HL-60 (cell line): ENCODE data around the gene SPATA16.

Experiments used
- DNase-seq, 2 experiments: peaks; one replicate each; pipeline ENCODE4 v3.0.0-alpha.2; 2010 to 2020; ENCODE audit warnings: low read depth in 1 of 2, low spot score in 1 of 2
- H3K27ac ChIP-seq: fragments of 250-450 bp; sonication (Bioruptor Pico); replicated peaks from 2 replicates; pipeline ENCODE4 v1.5.1; 2020; ENCODE audit warnings: mild to moderate bottlenecking, moderate library complexity
- H3K27me3 ChIP-seq: fragments of 250-450 bp; sonication (Bioruptor Pico); 2 replicates; pipeline ENCODE4 v1.5.1; 2021; ENCODE audit warnings: mild to moderate bottlenecking, moderate library complexity; ENCODE audit not compliant: insufficient read depth, poor library complexity, severe bottlenecking
- H3K4me3 ChIP-seq: replicated peaks from 2 replicates; pipeline ENCODE4 v1.5.1; 2011; ENCODE audit warnings: mild to moderate bottlenecking, control low read depth, low read length; ENCODE audit not compliant: insufficient read depth
- CTCF ChIP-seq: IDR thresholded peaks from one replicate; pipeline ENCODE4 v1.5.1; 2011; ENCODE audit warnings: low read length, control low read depth, inconsistent platforms; ENCODE audit not compliant: insufficient read depth
- GABPA ChIP-seq: IDR thresholded peaks from 2 replicates; pipeline ENCODE4 v1.6.1; 2012; ENCODE audit warnings: low read depth
- POLR2AphosphoS5 ChIP-seq: IDR thresholded peaks from 2 replicates; pipeline ENCODE4 v1.6.1; 2012; ENCODE audit warnings: low read depth
- REST ChIP-seq: IDR thresholded peaks from 2 replicates; pipeline ENCODE4 v1.6.1; 2012; ENCODE audit warnings: low read depth; ENCODE audit not compliant: insufficient replicate concordance
- SPI1 ChIP-seq: IDR thresholded peaks from 2 replicates; pipeline ENCODE4 v1.6.1; 2012; ENCODE audit warnings: low read depth, mild to moderate bottlenecking, borderline replicate concordance

SPATA16 gene

GRCh38 chr3:172938788-172939187, 202.2 kb downstream of the SPATA16 start:
- TF ChIP-seq REST (no peak), POLR2AphosphoS5 (no peak), GABPA (no peak), SPI1 (no peak), CTCF (no peak)
- no peak for DNase-seq

GRCh38 chr3:172931746-172932285, 209.2 kb downstream of the SPATA16 start:
- TF ChIP-seq POLR2AphosphoS5 (no peak), GABPA (no peak), SPI1 (no peak), CTCF (no peak), REST (no peak)
- H3K27me3 ChIP-seq: no peaks in the 10 kb centered on the region
- H3K4me3 ChIP-seq: no peak overlapping the region
- H3K27ac ChIP-seq: no peak overlapping the region
- no peak for DNase-seq

More at GRCh38 chr3:172938788-172939187, 202.2 kb downstream of the SPATA16 start:
- H3K27me3 ChIP-seq: no peaks in the 10 kb centered on the region
- H3K4me3 ChIP-seq: no peak overlapping the region
- no peak overlapping the region for H3K27ac ChIP-seq

- H3K4me3 ChIP-seq: no peak overlapping the region
- DNase-seq: no peak
- no peaks in the 10 kb centered on the region for H3K27me3 ChIP-seq
- TF ChIP-seq REST (no peak), GABPA (no peak), POLR2AphosphoS5 (no peak), SPI1 (no peak), CTCF (no peak)
- no peak overlapping the region for H3K27ac ChIP-seq
Observed at GRCh38 chr3:172929451-172929850, 211.6 kb downstream of the SPATA16 start.
